T-cell (primary cell): ENCODE results near the gene MIER2. TPM values are rescaled to one million over a fixed set of nuclear protein-coding genes. Genes with fewer than 3 reads are reported as not detected.

Experiments
- ATAC-seq, 4 experiments: fragments of 200-7000 bp in 3 of 4; fragments of 150-1000 bp in 1 of 4; cut with Tn5 transposase; replicated peaks in 1 of 4; 1 replicate in 3 of 4; 2 replicates in 1 of 4; pipeline ENCODE4 v1.10.0; 2021; ENCODE audit warnings: moderate library complexity in 3 of 4, mild to moderate bottlenecking in 2 of 4, moderate number of reproducible peaks in 1 of 4
- CTCF ChIA-PET, 2 donors: fragments of 300-600 bp; sonication (Branson Sonifier 250); formaldehyde crosslinking; loops; one replicate each; lab custom pipeline; 2022; ENCODE audit warnings: antibody characterized with exemption in 2 of 2; lab: Charles Lee
- POLR2A ChIA-PET, 2 donors: fragments of 300-600 bp; sonication (Branson Sonifier 250); formaldehyde crosslinking; loops; one replicate each; lab custom pipeline; 2022; ENCODE audit warnings: antibody characterized with exemption in 2 of 2; lab: Charles Lee
- DNase-seq, 35 experiments: peaks; one replicate each; pipeline versions ENCODE4 v3.0.0 to v3.0.0-alpha.2; 2013 to 2023
- H3K27ac ChIP-seq: one replicate; pipeline ENCODE4 v1.5.1; 2013; ENCODE audit warnings: low read length
- H3K27me3 ChIP-seq, 2 experiments: replicated peaks in 1 of 2; 1 replicate in 1 of 2; 2 replicates in 1 of 2; pipeline versions ENCODE4 v1.6.1 to v1.7.0; 2013; ENCODE audit warnings: low read length in 1 of 2, mixed read lengths in 1 of 2; ENCODE audit not compliant: control insufficient read depth in 2 of 2, insufficient read depth in 2 of 2; ENCODE audit errors: extremely low read depth in 1 of 2
- H3K36me3 ChIP-seq, 2 donors: 1 replicate in 1 of 2; 2 replicates in 1 of 2; pipeline versions ENCODE4 v1.6.1 to v1.7.0; 2013; ENCODE audit warnings: low read length in 1 of 2; ENCODE audit not compliant: control insufficient read depth in 2 of 2, insufficient read depth in 1 of 2; ENCODE audit errors: extremely low read depth in 1 of 2
- H3K4me1 ChIP-seq, 2 experiments: 1 replicate in 1 of 2; 2 replicates in 1 of 2; pipeline versions ENCODE4 v1.6.1 to v1.7.0; 2013; ENCODE audit warnings: low read length in 2 of 2, mixed read lengths in 1 of 2; ENCODE audit not compliant: insufficient read depth in 2 of 2, control insufficient read depth in 1 of 2; ENCODE audit errors: extremely low read depth in 1 of 2
- H3K4me3 ChIP-seq, 2 donors: 1 replicate in 1 of 2; 2 replicates in 1 of 2; pipeline versions ENCODE4 v1.5.1 to v1.7.0; 2013; ENCODE audit warnings: mild to moderate bottlenecking in 2 of 2, low read length in 1 of 2, moderate library complexity in 1 of 2; ENCODE audit not compliant: control insufficient read depth in 1 of 2; ENCODE audit errors: extremely low read depth in 1 of 2
- H3K9me3 ChIP-seq: 2 replicates; pipeline ENCODE4 v1.7.0; 2013
- H3K27ac Mint-ChIP-seq, 2 donors: one replicate each; pipeline ENCODE4 v1.8.0; 2020 to 2021; ENCODE audit warnings: mild to moderate bottlenecking in 2 of 2, mixed read lengths in 2 of 2
- H3K27me3 Mint-ChIP-seq, 2 donors: one replicate each; pipeline ENCODE4 v1.8.0; 2021 to 2022; ENCODE audit warnings: mixed read lengths in 2 of 2
- H3K36me3 Mint-ChIP-seq: one replicate; pipeline ENCODE4 v1.8.0; 2021; ENCODE audit warnings: mixed read lengths
- H3K4me1 Mint-ChIP-seq, 3 donors: one replicate each; pipeline ENCODE4 v1.8.0; 2020 to 2022; ENCODE audit warnings: mixed read lengths in 3 of 3, mild to moderate bottlenecking in 1 of 3
- H3K4me3 Mint-ChIP-seq, 3 donors: one replicate each; pipeline ENCODE4 v1.8.0; 2020 to 2022; ENCODE audit warnings: mild to moderate bottlenecking in 3 of 3, mixed read lengths in 3 of 3, moderate library complexity in 3 of 3
- H3K9me3 Mint-ChIP-seq, 3 donors: one replicate each; pipeline ENCODE4 v1.8.0; 2020 to 2022; ENCODE audit warnings: mixed read lengths in 3 of 3
- WGBS: methylation state at CpG from one replicate; pipeline ENCODE4 v1.1.5; 2013; ENCODE audit warnings: missing lambda C conversion rate; ENCODE audit not compliant: insufficient coverage; 5-methylcytosine and 5-hydroxymethylcytosine counted together
- total RNA-seq, 35 experiments: library from RNA in 6 of 35; stranded (reverse) in 6 of 35; fragments of 120-200 nt in 1 of 35; gene quantifications; one replicate each; pipeline versions ENCODE4 v1.2.1 to v1.2.4 and lab custom pipeline; 2013 to 2026

MIER2 gene
- total RNA-seq, 5 donors from 2014 or later (not counting 1 experiment from before 2014, with no cell fraction given) = 13.1 to 23.2 (median 18.0) TPM

DNA sequence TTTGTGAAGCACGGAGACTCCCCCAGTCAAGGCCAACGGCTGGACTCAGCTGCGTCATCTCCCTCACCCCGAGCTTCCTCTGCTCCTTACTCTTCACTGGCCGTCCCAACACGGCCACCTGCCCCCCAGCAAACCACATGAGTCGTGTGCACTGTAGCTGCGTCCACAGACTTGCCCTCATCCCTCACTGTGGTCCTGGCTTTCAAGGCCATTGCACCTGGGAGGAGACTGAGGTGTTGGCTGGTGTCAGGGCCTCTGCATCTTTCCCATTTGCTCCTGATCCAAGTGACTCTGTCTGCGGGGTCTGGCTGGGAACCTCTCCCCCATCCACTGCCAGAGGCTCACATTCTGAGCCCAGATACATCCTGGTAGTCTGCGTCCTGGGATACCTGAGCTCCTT lies 64.9 kb downstream of the MIER2 start:
- ChIA-PET CTCF (no interaction called here), POLR2A (no interaction called here)
- 84% methylated on average over 6 of the region's 10 CpGs for WGBS
- peaks cover 31 to 41% of the 10 kb centered on the region in 2 donors for H3K27me3 Mint-ChIP-seq
- H3K36me3 Mint-ChIP-seq = no peaks in the 10 kb centered on the region
- H3K4me1 Mint-ChIP-seq = no peaks in the 10 kb centered on the region
- H3K4me3 Mint-ChIP-seq = no peak overlapping the region
- no peak overlapping the region for H3K27ac Mint-ChIP-seq
- ATAC-seq (no peak), DNase-seq (no peak)
- no peaks in the 10 kb centered on the region for H3K9me3 ChIP-seq
- H3K4me3 ChIP-seq = no peak overlapping the region
- H3K9me3 Mint-ChIP-seq = no peaks in the 10 kb centered on the region
- H3K27ac ChIP-seq = no peak overlapping the region
- H3K27me3 ChIP-seq = peaks cover 0 to 65% of the 10 kb centered on the region in 2 experiments
- H3K36me3 ChIP-seq = no peaks in the 10 kb centered on the region
- no peaks in the 10 kb centered on the region for H3K4me1 ChIP-seq

DNA sequence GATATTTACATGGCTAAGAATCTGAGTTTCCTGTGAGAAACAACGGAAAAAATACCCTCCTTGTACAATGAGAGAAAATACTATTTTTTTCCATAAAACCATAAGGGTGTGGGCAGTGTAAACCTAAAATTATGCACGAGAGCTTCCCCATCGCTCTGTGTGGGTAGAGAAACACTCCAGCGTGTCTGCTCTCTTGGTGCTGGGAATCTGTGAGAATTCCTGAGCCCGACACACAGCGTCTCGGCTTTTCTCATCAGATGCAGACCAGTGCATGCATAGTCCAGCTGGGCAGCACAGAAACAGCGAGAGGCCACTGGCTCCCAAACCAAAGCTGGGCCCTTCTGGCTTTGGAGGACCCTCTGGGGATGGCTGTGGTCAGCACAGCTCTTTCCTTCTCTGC lies 65.4 kb downstream of the MIER2 start:
- Histone ChIP-seq H3K27ac (no peak overlapping the region), H3K4me3 (no peak overlapping the region), H3K27me3 (peaks cover 0 to 64% of the 10 kb centered on the region in 2 experiments), H3K9me3 (no peaks in the 10 kb centered on the region), H3K4me1 (no peaks in the 10 kb centered on the region), H3K36me3 (no peaks in the 10 kb centered on the region)
- ATAC-seq = no peak
- Mint-ChIP-seq H3K27ac (no peak overlapping the region), H3K36me3 (no peaks in the 10 kb centered on the region), H3K4me3 (no peak overlapping the region), H3K9me3 (no peaks in the 10 kb centered on the region), H3K4me1 (no peaks in the 10 kb centered on the region), H3K27me3 (peaks cover 31 to 41% of the 10 kb centered on the region in 2 donors)
- CTCF ChIA-PET = no interaction called here
- WGBS = 78% methylated on average over 7 of the region's 8 CpGs
- POLR2A ChIA-PET = no interaction called here
- DNase-seq = no peak

DNA sequence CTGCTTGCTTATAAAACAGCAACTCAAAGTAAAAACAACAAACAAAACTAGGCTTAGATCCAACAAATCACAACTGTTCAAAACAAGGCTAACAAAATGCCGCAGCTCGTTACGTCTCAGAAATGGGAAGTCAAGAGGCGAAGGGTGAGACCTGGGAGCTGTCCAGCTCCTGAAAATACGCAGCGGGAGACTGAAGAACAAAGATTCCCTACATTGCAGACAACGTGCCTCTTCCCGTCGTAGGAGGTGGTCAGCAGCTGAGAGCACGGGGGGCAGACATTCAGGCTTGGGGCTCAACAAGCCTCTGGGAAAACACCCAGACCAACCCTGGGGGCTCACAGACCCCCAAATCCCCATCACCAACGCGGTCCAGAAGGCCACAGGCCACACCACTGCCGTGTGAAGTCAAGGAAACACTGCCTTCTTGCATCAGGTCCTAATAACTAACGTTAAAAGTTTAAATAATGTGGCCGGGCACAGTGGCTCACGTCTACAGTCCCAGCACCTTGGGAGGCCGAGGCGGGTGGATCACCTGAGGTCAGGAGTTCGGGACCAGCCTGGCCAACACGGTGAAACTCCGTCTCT lies 66.9 kb downstream of the MIER2 start:
- no peak overlapping the region for H3K4me3 Mint-ChIP-seq
- CTCF ChIA-PET = no interaction called here
- no peak overlapping the region for H3K4me3 ChIP-seq
- H3K36me3 ChIP-seq = no peaks in the 10 kb centered on the region
- no peaks in the 10 kb centered on the region for H3K9me3 Mint-ChIP-seq
- no peak overlapping the region for H3K27ac ChIP-seq
- no peaks in the 10 kb centered on the region for H3K4me1 Mint-ChIP-seq
- H3K27me3 Mint-ChIP-seq = peaks cover 32 to 41% of the 10 kb centered on the region in 2 donors
- DNase-seq (no peak), ATAC-seq (no peak)
- H3K4me1 ChIP-seq = no peaks in the 10 kb centered on the region
- H3K36me3 Mint-ChIP-seq = no peaks in the 10 kb centered on the region
- POLR2A ChIA-PET = no interaction called here
- H3K9me3 ChIP-seq = no peaks in the 10 kb centered on the region
- WGBS = 41% methylated on average over 20 of the region's 21 CpGs
- H3K27me3 ChIP-seq = peaks cover 0 to 60% of the 10 kb centered on the region in 2 experiments
- no peak overlapping the region for H3K27ac Mint-ChIP-seq

- no peaks in the 10 kb centered on the region for H3K9me3 ChIP-seq
- peaks cover 34 to 41% of the 10 kb centered on the region in 2 donors for H3K27me3 Mint-ChIP-seq
- no peaks in the 10 kb centered on the region for H3K9me3 Mint-ChIP-seq
- no peak overlapping the region for H3K27ac ChIP-seq
- 72% methylated on average over 7 of the region's 7 CpGs for WGBS
- H3K27me3 ChIP-seq = peaks cover 0 to 59% of the 10 kb centered on the region in 2 experiments
- H3K27ac Mint-ChIP-seq = no peak overlapping the region
- ChIA-PET CTCF (no interaction called here), POLR2A (no interaction called here)
- no peaks in the 10 kb centered on the region for H3K4me1 Mint-ChIP-seq
- H3K4me3 ChIP-seq = no peak overlapping the region
- no peak overlapping the region for H3K4me3 Mint-ChIP-seq
- ATAC-seq = no peak
- DNase-seq = no peak
- no peaks in the 10 kb centered on the region for H3K36me3 ChIP-seq
- H3K4me1 ChIP-seq = no peaks in the 10 kb centered on the region
- H3K36me3 Mint-ChIP-seq = no peaks in the 10 kb centered on the region
Observed at GRCh38 chr19:277131-277530, 67.5 kb downstream of the MIER2 start.

DNA sequence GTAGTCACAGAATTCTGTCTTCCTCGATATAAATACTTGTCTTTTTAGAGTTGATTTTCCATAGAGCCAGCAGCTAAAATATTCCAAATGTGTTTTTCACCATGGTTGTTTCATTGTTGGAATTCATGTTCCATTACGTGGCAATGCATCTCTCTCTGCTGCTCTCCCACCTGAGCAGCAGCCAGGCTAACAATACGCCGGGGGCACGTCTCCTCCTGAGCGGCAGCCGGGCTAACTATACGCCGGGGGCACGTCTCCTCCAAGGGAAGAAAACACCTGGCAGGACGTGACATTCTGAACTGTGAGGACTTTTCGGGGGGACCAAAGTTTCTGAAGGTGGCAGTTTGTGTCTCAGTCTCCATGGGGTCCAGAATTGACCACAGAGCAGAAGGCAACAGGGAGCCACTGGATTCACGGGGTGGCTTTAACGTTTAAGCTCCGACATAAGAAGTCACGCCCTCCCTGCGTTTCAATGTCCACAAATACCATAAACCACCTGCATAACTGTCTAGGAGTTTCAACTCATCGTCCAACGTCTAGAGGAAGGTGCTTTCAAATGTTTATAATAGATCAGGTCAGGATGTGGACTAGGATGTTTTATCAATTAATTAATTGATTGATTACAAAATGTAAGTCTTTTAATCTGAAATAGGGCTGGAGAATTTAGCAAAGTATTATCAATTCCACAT lies 68.5 kb downstream of the MIER2 start:
- no peak for DNase-seq
- 92% methylated on average over 15 of the region's 19 CpGs for WGBS
- H3K4me1 ChIP-seq = no peaks in the 10 kb centered on the region
- Mint-ChIP-seq H3K36me3 (no peaks in the 10 kb centered on the region), H3K4me3 (no peak overlapping the region), H3K27ac (no peak overlapping the region), H3K4me1 (no peaks in the 10 kb centered on the region), H3K27me3 (peaks cover 41 to 52% of the 10 kb centered on the region in 2 donors), H3K9me3 (no peaks in the 10 kb centered on the region)
- no peak for ATAC-seq
- no peaks in the 10 kb centered on the region for H3K36me3 ChIP-seq
- no peak overlapping the region for H3K4me3 ChIP-seq
- H3K27me3 ChIP-seq = peaks cover 0 to 54% of the 10 kb centered on the region in 2 experiments
- CTCF ChIA-PET = no interaction called here
- no peak overlapping the region for H3K27ac ChIP-seq
- POLR2A ChIA-PET = no interaction called here
- no peaks in the 10 kb centered on the region for H3K9me3 ChIP-seq

GRCh38 chr19:275000-275399 lies 69.6 kb downstream of the MIER2 start:
- Mint-ChIP-seq H3K36me3 (no peaks in the 10 kb centered on the region), H3K4me3 (no peak overlapping the region), H3K9me3 (no peaks in the 10 kb centered on the region), H3K4me1 (no peaks in the 10 kb centered on the region), H3K27ac (no peak overlapping the region), H3K27me3 (peaks cover 41 to 54% of the 10 kb centered on the region in 2 donors)
- H3K9me3 ChIP-seq = no peaks in the 10 kb centered on the region
- no peaks in the 10 kb centered on the region for H3K4me1 ChIP-seq
- H3K36me3 ChIP-seq = no peaks in the 10 kb centered on the region
- DNase-seq = no peak
- WGBS = 88% methylated on average over 8 of the region's 9 CpGs
- no peak for ATAC-seq
- peaks cover 0 to 46% of the 10 kb centered on the region in 2 experiments for H3K27me3 ChIP-seq
- no peak overlapping the region for H3K27ac ChIP-seq
- POLR2A ChIA-PET = no interaction called here
- CTCF ChIA-PET = no interaction called here
- H3K4me3 ChIP-seq = no peak overlapping the region
